OCI-LY1 (cell line): ENCODE measurements around the gene KIF16B.

Source experiments
- H2AFZ ChIP-seq: fragments of 200-600 bp; sonication (generic), shearing (Covaris generic); 2 replicates; pipeline ENCODE4 v1.6.0; 2014; ENCODE audit warnings: antibody characterized with exemption, mild to moderate bottlenecking, low read length
- H3F3A ChIP-seq: fragments of 200-600 bp; sonication (generic), shearing (Covaris generic); 2 replicates; pipeline ENCODE4 v1.6.0; 2014; ENCODE audit warnings: mild to moderate bottlenecking, antibody characterized with exemption, low read length, moderate library complexity; ENCODE audit not compliant: insufficient read depth
- H3K27ac ChIP-seq: fragments of 200-600 bp; sonication (generic); 2 replicates; pipeline ENCODE4 v1.5.1; 2014; ENCODE audit warnings: low read length, mixed run types, mild to moderate bottlenecking, low read depth; ENCODE audit not compliant: poor library complexity, severe bottlenecking
- H3K27me3 ChIP-seq: fragments of 200-600 bp; sonication (generic); 2 replicates; pipeline ENCODE4 v1.6.0; 2014; ENCODE audit warnings: antibody characterized with exemption, mild to moderate bottlenecking, low read length, moderate library complexity; ENCODE audit not compliant: insufficient read depth
- H3K36me3 ChIP-seq: fragments of 200-600 bp; sonication (generic); 2 replicates; pipeline ENCODE4 v1.6.1; 2014; ENCODE audit warnings: mild to moderate bottlenecking, antibody characterized with exemption, low read length, moderate library complexity, mixed read lengths; ENCODE audit not compliant: insufficient read depth
- H3K4me1 ChIP-seq: fragments of 200-600 bp; sonication (generic); 2 replicates; pipeline ENCODE4 v1.5.1; 2014; ENCODE audit warnings: mild to moderate bottlenecking, low read length, moderate library complexity; ENCODE audit not compliant: insufficient read depth, severe bottlenecking
- H3K4me2 ChIP-seq: fragments of 200-600 bp; sonication (generic), shearing (Covaris generic); 2 replicates; pipeline ENCODE4 v1.6.1; 2014; ENCODE audit warnings: low read length
- H3K4me3 ChIP-seq: fragments of 200-600 bp; sonication (generic); 2 replicates; pipeline ENCODE4 v1.5.1; 2014; ENCODE audit warnings: low read length, low read depth, mild to moderate bottlenecking, mixed read lengths; ENCODE audit not compliant: poor library complexity, severe bottlenecking
- H3K79me2 ChIP-seq: fragments of 200-600 bp; shearing (Covaris generic); 2 replicates; pipeline ENCODE4 v1.6.1; 2016; ENCODE audit warnings: mixed run types, low read length, mixed read lengths; ENCODE audit not compliant: insufficient read depth
- H3K9ac ChIP-seq: fragments of 200-600 bp; sonication (generic), shearing (Covaris generic); 2 replicates; pipeline ENCODE4 v1.6.1; 2014; ENCODE audit warnings: mild to moderate bottlenecking, low read length, mixed read lengths
- H3K9me2 ChIP-seq: fragments of 200-600 bp; sonication (generic), shearing (Covaris generic); 2 replicates; pipeline ENCODE4 v1.6.1; 2014; ENCODE audit warnings: low read depth, mild to moderate bottlenecking, low read length, mixed read lengths
- H3K9me3 ChIP-seq: fragments of 200-600 bp; shearing (Covaris generic); 2 replicates; pipeline ENCODE4 v1.6.1; 2014; ENCODE audit warnings: low read length, mixed read lengths
- H4K20me1 ChIP-seq: fragments of 200-600 bp; sonication (generic), shearing (Covaris generic); 2 replicates; pipeline ENCODE4 v1.6.0; 2016; ENCODE audit warnings: mild to moderate bottlenecking, low read length; ENCODE audit not compliant: insufficient read depth
- EZH2 ChIP-seq: fragments of 200-600 bp; sonication (generic), shearing (Covaris generic); IDR thresholded peaks from 2 replicates; pipeline ENCODE4 v1.8.0; 2017; ENCODE audit warnings: borderline replicate concordance, mixed run types, mild to moderate bottlenecking, antibody characterized with exemption, low read length, moderate library complexity, mixed read lengths
- TF ChIP-seq, protein P1 (sequence below): fragments of 200-600 bp; sonication (generic), shearing (Covaris generic); IDR thresholded peaks from 2 replicates; pipeline ENCODE4 v1.5.1; 2017; ENCODE audit warnings: mild to moderate bottlenecking, antibody characterized with exemption, low read length, moderate library complexity, mixed read lengths

Gene KIF16B

DNA sequence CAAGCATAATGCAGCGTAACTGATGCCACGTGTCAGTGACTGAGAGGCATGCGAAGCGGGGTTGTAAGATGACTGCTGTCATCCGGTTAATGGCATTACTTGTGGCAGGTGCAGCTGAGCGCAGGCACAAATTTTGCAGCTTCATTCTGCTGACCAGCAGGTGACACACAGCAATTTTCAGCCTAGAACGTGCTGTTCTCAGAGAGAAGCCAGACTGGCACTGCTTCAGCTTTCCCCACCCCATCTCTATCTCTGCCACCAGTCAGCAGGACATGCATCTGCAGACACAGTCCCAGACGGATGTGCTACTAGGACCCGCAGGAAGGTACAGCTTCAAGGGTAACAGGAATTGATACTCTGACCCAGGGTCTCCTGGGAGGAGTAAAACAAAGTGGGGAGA lies 221.8 kb downstream of the KIF16B start:
- H3K4me3 ChIP-seq = no peak overlapping the region
- no peaks in the 10 kb centered on the region for H3F3A ChIP-seq
- H2AFZ ChIP-seq = no peak overlapping the region
- H3K9ac ChIP-seq = no peak overlapping the region
- H4K20me1 ChIP-seq = no peaks in the 10 kb centered on the region
- no peaks in the 10 kb centered on the region for H3K9me2 ChIP-seq
- no peaks in the 10 kb centered on the region for H3K9me3 ChIP-seq
- no peak for TF ChIP-seq EZH2
- TF ChIP-seq, protein P1, sequence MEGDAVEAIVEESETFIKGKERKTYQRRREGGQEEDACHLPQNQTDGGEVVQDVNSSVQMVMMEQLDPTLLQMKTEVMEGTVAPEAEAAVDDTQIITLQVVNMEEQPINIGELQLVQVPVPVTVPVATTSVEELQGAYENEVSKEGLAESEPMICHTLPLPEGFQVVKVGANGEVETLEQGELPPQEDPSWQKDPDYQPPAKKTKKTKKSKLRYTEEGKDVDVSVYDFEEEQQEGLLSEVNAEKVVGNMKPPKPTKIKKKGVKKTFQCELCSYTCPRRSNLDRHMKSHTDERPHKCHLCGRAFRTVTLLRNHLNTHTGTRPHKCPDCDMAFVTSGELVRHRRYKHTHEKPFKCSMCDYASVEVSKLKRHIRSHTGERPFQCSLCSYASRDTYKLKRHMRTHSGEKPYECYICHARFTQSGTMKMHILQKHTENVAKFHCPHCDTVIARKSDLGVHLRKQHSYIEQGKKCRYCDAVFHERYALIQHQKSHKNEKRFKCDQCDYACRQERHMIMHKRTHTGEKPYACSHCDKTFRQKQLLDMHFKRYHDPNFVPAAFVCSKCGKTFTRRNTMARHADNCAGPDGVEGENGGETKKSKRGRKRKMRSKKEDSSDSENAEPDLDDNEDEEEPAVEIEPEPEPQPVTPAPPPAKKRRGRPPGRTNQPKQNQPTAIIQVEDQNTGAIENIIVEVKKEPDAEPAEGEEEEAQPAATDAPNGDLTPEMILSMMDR = no peak
- H3K27ac ChIP-seq = no peak overlapping the region
- no peaks in the 10 kb centered on the region for H3K36me3 ChIP-seq
- no peaks in the 10 kb centered on the region for H3K27me3 ChIP-seq
- no peak overlapping the region for H3K4me2 ChIP-seq
- peaks cover 4% of the 10 kb centered on the region for H3K4me1 ChIP-seq
- no peaks in the 10 kb centered on the region for H3K79me2 ChIP-seq

DNA sequence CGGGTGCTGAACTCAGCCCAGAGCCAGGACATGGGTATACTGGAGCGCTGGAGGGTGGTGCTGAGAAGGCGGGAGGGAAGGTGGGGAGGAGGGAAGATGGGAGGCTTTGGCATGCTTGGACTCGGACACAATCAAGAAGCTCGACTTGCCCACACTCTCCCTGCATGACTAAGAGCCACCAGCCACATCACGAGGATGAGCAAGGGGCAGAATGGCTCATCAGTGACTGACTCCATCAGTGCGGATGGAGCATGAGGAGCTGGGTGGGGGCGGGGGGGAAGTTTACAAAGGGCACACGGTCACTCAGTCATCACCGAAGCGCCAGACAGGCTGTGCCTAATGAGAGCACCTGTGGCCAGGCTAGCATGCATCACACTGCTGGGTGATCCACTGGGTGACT lies 222.8 kb downstream of the KIF16B start:
- Histone ChIP-seq H3K4me1 (peaks cover 4% of the 10 kb centered on the region), H3K9ac (no peak overlapping the region), H3K79me2 (no peaks in the 10 kb centered on the region), H3F3A (no peaks in the 10 kb centered on the region), H3K4me3 (no peak overlapping the region), H2AFZ (no peak overlapping the region), H3K27me3 (no peaks in the 10 kb centered on the region), H3K9me3 (no peaks in the 10 kb centered on the region), H3K9me2 (no peaks in the 10 kb centered on the region), H3K36me3 (no peaks in the 10 kb centered on the region), H3K4me2 (no peak overlapping the region), H4K20me1 (no peaks in the 10 kb centered on the region), H3K27ac (no peak overlapping the region)
- TF ChIP-seq EZH2 = no peak
- TF ChIP-seq, protein P1 = no peak

DNA sequence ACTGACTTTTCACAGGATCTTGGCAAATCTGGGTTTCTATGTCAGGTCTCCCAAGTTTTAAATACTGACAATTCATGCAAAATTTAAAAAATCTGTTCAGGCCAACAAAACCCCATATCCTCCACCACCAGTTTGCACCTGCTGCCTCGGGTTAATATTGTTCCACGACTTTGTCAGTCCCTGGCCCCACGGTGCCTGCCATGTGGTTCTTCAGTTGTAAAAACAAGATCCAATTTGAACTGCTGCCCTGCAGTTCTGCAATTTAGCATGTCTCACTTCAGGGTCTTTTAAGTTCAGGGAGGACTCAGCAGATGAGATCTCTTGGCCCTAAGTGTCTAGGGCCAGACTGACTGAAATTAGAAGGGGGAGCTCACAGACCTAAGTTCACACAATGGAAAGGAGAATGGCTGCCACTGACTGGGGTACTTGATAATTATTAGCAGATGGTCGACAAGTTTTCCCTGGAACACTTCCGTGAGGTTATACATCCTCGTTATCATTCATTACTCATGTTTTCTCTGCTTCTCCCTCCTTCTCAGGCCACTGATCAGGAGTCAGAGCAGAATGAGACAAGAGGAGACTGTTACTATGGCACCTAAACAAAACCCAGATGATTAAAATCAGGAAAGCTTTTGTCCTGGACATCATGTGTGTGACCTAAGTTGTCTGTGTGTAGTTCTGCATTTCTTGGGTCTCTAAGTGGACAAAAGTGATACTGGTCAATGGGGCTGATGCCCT lies 223.6 kb downstream of the KIF16B start:
- Histone ChIP-seq H4K20me1 (no peaks in the 10 kb centered on the region), H3K9ac (no peak overlapping the region), H3K9me2 (no peaks in the 10 kb centered on the region), H3K27ac (no peak overlapping the region), H3K4me3 (no peak overlapping the region), H3K4me2 (no peak overlapping the region), H2AFZ (no peak overlapping the region), H3K36me3 (no peaks in the 10 kb centered on the region), H3F3A (no peaks in the 10 kb centered on the region), H3K79me2 (no peaks in the 10 kb centered on the region), H3K4me1 (peaks cover 4% of the 10 kb centered on the region), H3K9me3 (no peaks in the 10 kb centered on the region), H3K27me3 (no peaks in the 10 kb centered on the region)
- TF ChIP-seq, protein P1 = no peak
- no peak for TF ChIP-seq EZH2
